ENCODE measurements around the gene SLC35A2.

Gene SLC35A2

DNA sequence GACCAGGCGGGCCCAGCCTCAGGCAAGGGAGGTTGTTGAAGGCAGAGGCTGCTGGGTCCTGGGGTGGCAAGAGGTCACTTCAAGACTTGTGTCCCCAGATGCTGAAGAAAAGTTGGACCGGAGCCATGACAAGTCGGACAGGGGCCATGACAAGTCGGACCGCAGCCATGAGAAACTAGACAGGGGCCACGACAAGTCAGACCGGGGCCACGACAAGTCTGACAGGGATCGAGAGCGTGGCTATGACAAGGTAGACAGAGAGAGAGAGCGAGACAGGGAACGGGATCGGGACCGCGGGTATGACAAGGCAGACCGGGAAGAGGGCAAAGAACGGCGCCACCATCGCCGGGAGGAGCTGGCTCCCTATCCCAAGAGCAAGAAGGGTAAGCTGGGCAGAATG, 9.3 kb downstream of the SLC35A2 start:
- Histone ChIP-seq H3K36me3 (ENCODE audit: insufficient read depth, low read length) (no peaks in the 10 kb centered on the region), H3K27ac (ENCODE audit: low read depth, low read length) (no peak overlapping the region), H3K4me3 (ENCODE audit: low read depth, low read length) (no peak overlapping the region), H3K27me3 (ENCODE audit: insufficient read depth, low read length) (no peaks in the 10 kb centered on the region), H3K79me2 (ENCODE audit: control insufficient read depth, insufficient read depth, low read length, unreplicated experiment) (peaks cover 16% of the 10 kb centered on the region), H3K4me1 (ENCODE audit: control insufficient read depth, insufficient read depth, low read length, unreplicated experiment) (no peaks in the 10 kb centered on the region), H2AFZ (ENCODE audit: low read length, unreplicated experiment) (no peak overlapping the region)

DNA sequence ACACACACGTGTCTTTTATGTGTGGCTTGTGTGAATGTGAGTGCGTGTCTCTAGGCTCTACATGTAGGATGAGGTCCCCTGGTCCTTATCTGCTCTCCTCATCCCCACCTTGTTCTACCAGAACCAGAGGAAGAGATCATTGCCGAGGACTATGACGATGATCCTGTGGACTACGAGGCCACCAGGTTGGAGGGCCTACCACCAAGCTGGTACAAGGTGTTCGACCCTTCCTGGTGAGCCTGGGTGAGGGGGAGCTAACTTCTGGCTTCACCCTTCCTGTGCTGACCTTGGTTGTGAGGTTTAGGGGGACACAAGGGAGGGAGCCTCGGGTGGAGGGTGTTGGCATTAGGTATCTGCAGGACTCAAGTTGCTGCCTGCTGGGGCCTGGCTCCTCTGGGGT, 10.4 kb downstream of the SLC35A2 start:
- Histone ChIP-seq H3K4me1 (ENCODE audit: control insufficient read depth, insufficient read depth, low read length, unreplicated experiment) (peaks cover 3% of the 10 kb centered on the region), H2AFZ (ENCODE audit: low read length, unreplicated experiment) (no peak overlapping the region), H3K4me3 (ENCODE audit: low read depth, low read length) (no peak overlapping the region), H3K27me3 (ENCODE audit: insufficient read depth, low read length) (no peaks in the 10 kb centered on the region), H3K79me2 (ENCODE audit: control insufficient read depth, insufficient read depth, low read length, unreplicated experiment) (peaks cover 25% of the 10 kb centered on the region), H3K27ac (ENCODE audit: low read depth, low read length) (no peak overlapping the region), H3K36me3 (ENCODE audit: insufficient read depth, low read length) (no peaks in the 10 kb centered on the region)

DNA sequence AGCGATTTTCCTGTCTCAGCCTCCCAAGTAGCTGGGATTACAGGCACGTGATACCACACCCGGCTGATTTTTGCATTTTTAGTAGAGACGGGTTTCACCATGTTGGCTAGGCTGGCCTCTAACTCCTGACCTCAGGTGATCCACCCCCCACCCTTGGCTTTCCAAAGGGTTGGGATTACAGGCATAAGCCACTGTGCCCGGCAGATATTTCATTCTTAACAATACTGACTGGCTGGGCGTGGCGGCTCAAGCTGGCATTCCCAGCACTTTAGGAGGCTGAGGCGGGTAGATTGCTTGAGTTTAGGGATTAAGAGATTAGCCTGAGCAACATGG, 12.4 kb downstream of the SLC35A2 start:
- Histone ChIP-seq H2AFZ (ENCODE audit: low read length, unreplicated experiment) (no peak overlapping the region), H3K4me3 (ENCODE audit: low read depth, low read length) (no peak overlapping the region), H3K36me3 (ENCODE audit: insufficient read depth, low read length) (no peaks in the 10 kb centered on the region), H3K4me1 (ENCODE audit: control insufficient read depth, insufficient read depth, low read length, unreplicated experiment) (peaks cover 3% of the 10 kb centered on the region), H3K27me3 (ENCODE audit: insufficient read depth, low read length) (no peaks in the 10 kb centered on the region), H3K79me2 (ENCODE audit: control insufficient read depth, insufficient read depth, low read length, unreplicated experiment) (peaks cover 33% of the 10 kb centered on the region), H3K27ac (ENCODE audit: low read depth, low read length) (no peak overlapping the region)

DNA sequence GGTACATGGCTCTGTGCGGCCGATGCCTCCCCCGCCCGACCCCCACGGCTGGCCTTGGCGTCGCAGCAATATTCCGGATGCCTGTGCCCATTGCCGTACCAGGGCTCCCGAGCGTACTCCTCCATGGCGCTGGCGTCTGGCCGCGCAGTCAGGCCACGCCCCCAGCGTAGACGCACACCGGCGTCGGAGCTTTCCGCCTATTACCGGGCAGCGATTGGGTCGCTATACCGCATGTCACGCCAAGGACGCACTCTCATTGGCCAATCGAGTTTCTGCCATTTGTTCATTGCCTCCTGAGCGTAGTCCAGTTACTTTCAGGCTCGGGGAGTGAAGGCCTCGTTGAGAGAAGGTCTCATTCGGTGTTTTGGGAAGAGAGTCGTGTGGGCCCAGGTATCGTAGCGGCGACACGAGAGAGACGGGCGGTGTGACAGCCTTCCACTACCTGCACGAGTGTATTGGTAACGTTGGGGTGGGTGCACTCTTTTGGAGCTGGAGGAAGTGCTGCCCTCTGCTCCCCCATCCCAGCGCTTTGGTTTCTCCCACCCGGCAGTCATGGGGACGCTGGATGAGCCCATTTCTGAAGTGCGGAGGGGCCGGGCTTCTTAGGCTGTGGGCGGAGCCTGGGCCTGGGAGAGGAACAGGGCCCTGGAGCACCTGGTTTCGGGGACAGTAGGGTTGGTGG, 13.7 kb downstream of the SLC35A2 start, which contains the start of the genes PQBP1 and TIMM17B:
Gene PQBP1 (plus strand): TSS at position 306 of the 682 bp plus-strand sequence. CDS start 580 bp downstream, outside the sequence.
Gene TIMM17B (minus strand): TSS at position 144 of the 682 bp plus-strand sequence. CDS start 19 bp downstream, at position 125.
- peak within 1 kb of the TSS; percentile 36 for H2AFZ ChIP-seq (ENCODE audit: low read length, unreplicated experiment)

DNA sequence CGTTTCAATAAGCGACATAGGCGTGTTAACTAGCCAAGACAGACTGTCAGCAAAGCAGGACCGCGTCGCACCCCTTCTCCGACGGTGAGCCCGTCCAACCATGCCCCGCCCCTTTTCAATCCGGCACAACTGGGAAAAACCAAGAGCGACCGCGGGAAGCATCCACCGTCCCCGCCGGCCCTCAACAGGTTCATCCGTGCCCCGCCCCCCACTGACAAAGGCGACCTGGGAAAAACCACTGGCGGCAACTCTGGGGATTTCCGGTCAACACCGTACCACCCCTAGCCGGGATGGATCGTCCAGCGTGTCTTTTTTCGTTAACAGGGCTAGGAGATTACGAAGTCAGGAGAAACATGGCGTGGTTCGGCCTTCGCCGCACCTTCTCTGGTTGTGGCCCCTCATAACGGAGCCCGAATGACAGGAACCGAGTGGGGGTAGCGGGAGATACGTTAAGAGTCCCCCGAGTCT, 14.3 kb downstream of the SLC35A2 start:
- no peaks in the 10 kb centered on the region for H3K27me3 ChIP-seq (ENCODE audit: insufficient read depth, low read length)
- peak overlapping the region; percentile 93 for H3K27ac ChIP-seq (ENCODE audit: low read depth, low read length)
- H3K4me1 ChIP-seq (ENCODE audit: control insufficient read depth, insufficient read depth, low read length, unreplicated experiment): peaks cover 3% of the 10 kb centered on the region
- H3K36me3 ChIP-seq (ENCODE audit: insufficient read depth, low read length): no peaks in the 10 kb centered on the region
- H2AFZ ChIP-seq (ENCODE audit: low read length, unreplicated experiment): peak overlapping the region; percentile 36
- H3K4me3 ChIP-seq (ENCODE audit: low read depth, low read length): peak overlapping the region; percentile 89
- H3K79me2 ChIP-seq (ENCODE audit: control insufficient read depth, insufficient read depth, low read length, unreplicated experiment): peaks cover 33% of the 10 kb centered on the region

More for the DNA sequence above, 13.7 kb downstream of the SLC35A2 start, which contains the start of the genes PQBP1 and TIMM17B:
- Histone ChIP-seq H3K4me1 (ENCODE audit: control insufficient read depth, insufficient read depth, low read length, unreplicated experiment) (peaks cover 3% of the 10 kb centered on the region), H3K4me3 (ENCODE audit: low read depth, low read length) (peak within 1 kb of the TSS; percentile 89), H3K27me3 (ENCODE audit: insufficient read depth, low read length) (no peaks in the 10 kb centered on the region), H3K79me2 (ENCODE audit: control insufficient read depth, insufficient read depth, low read length, unreplicated experiment) (peaks cover 33% of the 10 kb centered on the region), H3K27ac (ENCODE audit: low read depth, low read length) (peak within 1 kb of the TSS; percentile 93), H3K36me3 (ENCODE audit: insufficient read depth, low read length) (no peaks in the 10 kb centered on the region)

DNA sequence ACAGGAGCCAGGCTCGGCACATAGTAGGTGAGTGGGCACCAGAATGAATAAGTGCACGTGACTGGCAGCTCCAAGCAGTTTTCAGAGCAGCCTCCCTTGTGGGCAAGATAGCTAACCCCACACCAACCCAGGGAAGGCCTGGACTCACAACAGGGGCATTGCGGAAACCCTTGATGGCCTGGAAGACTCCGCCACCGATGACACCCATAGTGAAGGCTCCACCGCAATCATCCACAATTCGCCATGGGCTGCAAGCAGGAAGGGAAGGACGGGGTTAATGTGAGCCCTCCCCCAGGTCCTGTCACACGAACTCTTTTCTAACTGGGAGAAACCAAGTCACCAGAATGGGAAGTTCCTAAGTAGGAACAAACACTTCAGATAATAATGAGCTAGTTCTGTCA, 14.8 kb downstream of the SLC35A2 start:
- peaks cover 33% of the 10 kb centered on the region for H3K79me2 ChIP-seq (ENCODE audit: control insufficient read depth, insufficient read depth, low read length, unreplicated experiment)
- no peak overlapping the region for H2AFZ ChIP-seq (ENCODE audit: low read length, unreplicated experiment)
- peaks cover 6% of the 10 kb centered on the region for H3K4me1 ChIP-seq (ENCODE audit: control insufficient read depth, insufficient read depth, low read length, unreplicated experiment)
- peak overlapping the region; percentile 89 for H3K4me3 ChIP-seq (ENCODE audit: low read depth, low read length)
- peak overlapping the region; percentile 93 for H3K27ac ChIP-seq (ENCODE audit: low read depth, low read length)
- no peaks in the 10 kb centered on the region for H3K36me3 ChIP-seq (ENCODE audit: insufficient read depth, low read length)
- no peaks in the 10 kb centered on the region for H3K27me3 ChIP-seq (ENCODE audit: insufficient read depth, low read length)

DNA sequence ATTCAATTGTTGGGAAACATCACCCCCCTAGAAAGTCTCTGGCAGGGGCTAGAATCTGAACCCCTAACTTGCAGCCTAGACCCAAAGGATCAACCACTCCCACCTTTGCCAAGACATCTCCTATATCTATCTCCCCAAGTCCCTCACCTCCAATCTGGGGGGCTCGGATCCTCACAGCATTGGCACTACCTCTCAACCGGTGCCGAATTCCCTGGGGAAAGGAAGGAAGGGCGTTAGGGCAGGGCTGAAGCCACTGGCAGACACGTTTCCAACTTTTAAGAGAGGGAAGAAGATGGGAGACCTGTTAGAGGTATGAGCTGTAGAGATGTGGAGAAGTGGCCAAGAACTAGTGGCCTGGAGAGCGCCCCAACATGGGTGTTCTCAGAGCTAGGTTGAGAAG, 16.6 kb downstream of the SLC35A2 start:
- Histone ChIP-seq H3K4me3 (ENCODE audit: low read depth, low read length) (no peak overlapping the region), H3K27me3 (ENCODE audit: insufficient read depth, low read length) (no peaks in the 10 kb centered on the region), H3K36me3 (ENCODE audit: insufficient read depth, low read length) (no peaks in the 10 kb centered on the region), H3K79me2 (ENCODE audit: control insufficient read depth, insufficient read depth, low read length, unreplicated experiment) (peaks cover 26% of the 10 kb centered on the region), H3K27ac (ENCODE audit: low read depth, low read length) (no peak overlapping the region), H3K4me1 (ENCODE audit: control insufficient read depth, insufficient read depth, low read length, unreplicated experiment) (peaks cover 6% of the 10 kb centered on the region), H2AFZ (ENCODE audit: low read length, unreplicated experiment) (no peak overlapping the region)

DNA sequence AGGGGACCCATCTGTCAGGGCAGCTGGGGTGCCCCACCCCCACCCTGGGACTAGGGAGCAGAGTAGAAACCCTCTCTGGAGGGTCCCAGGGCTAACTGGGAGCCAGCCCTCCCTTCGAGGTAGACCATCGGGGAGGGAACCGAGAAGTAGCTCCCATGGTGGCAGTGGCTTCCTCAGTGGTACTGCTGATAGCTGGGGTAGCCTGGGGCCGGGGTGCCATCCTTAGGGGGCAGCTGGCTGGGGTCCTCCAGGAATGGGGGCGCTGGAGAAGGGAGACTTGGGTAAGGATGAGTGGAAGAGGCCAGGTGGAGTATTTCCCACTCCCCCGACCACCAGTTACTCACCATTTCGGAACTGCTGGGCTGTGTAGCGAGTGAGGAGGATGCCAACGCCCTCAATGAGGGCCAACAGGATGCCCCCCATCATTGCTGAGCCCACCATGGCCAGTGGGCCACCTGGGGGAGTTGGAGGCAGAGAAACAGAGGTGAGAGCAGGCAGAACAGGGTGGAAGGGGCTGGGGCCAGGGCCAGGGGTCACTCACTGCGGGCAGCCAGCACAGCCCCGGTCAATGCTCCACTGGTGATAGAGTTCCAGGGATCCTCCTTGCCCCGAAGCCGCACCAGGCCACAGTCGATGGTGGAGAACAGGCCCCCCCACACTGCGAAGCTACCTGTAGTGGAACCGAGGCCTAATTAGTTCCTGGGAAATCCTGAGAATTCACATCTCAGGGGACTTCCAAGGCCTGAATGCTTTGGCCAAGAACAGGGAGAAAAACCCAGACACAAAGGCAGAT, 17.7 kb downstream of the SLC35A2 start:
- Histone ChIP-seq H3K79me2 (ENCODE audit: control insufficient read depth, insufficient read depth, low read length, unreplicated experiment) (peaks cover 17% of the 10 kb centered on the region), H3K27ac (ENCODE audit: low read depth, low read length) (no peak overlapping the region), H3K36me3 (ENCODE audit: insufficient read depth, low read length) (no peaks in the 10 kb centered on the region), H2AFZ (ENCODE audit: low read length, unreplicated experiment) (no peak overlapping the region), H3K27me3 (ENCODE audit: insufficient read depth, low read length) (no peaks in the 10 kb centered on the region), H3K4me3 (ENCODE audit: low read depth, low read length) (no peak overlapping the region), H3K4me1 (ENCODE audit: control insufficient read depth, insufficient read depth, low read length, unreplicated experiment) (peaks cover 6% of the 10 kb centered on the region)

DNA sequence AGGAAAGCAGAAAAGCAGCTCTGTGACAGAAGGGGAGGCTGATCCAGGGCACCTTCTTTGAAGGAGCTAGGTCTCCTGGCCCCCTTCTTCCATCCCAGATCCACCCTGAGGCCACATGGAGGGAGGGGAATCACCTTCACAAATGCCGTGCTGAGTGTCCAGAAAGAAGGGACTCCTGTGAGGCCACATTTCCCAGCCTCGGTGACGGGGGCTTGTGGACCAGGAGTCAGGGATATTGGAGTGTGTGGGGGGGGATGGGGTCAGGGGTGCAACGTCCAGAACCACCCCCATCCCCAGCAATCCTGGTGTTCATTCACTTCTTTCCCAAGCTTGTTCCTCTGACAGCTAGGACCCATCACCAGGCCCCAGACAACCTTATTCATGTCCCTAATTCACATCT, 18.6 kb downstream of the SLC35A2 start:
- H3K27me3 ChIP-seq (ENCODE audit: insufficient read depth, low read length): no peaks in the 10 kb centered on the region
- peaks cover 17% of the 10 kb centered on the region for H3K79me2 ChIP-seq (ENCODE audit: control insufficient read depth, insufficient read depth, low read length, unreplicated experiment)
- no peak overlapping the region for H2AFZ ChIP-seq (ENCODE audit: low read length, unreplicated experiment)
- H3K27ac ChIP-seq (ENCODE audit: low read depth, low read length): no peak overlapping the region
- no peaks in the 10 kb centered on the region for H3K36me3 ChIP-seq (ENCODE audit: insufficient read depth, low read length)
- peaks cover 6% of the 10 kb centered on the region for H3K4me1 ChIP-seq (ENCODE audit: control insufficient read depth, insufficient read depth, low read length, unreplicated experiment)
- no peak overlapping the region for H3K4me3 ChIP-seq (ENCODE audit: low read depth, low read length)

DNA sequence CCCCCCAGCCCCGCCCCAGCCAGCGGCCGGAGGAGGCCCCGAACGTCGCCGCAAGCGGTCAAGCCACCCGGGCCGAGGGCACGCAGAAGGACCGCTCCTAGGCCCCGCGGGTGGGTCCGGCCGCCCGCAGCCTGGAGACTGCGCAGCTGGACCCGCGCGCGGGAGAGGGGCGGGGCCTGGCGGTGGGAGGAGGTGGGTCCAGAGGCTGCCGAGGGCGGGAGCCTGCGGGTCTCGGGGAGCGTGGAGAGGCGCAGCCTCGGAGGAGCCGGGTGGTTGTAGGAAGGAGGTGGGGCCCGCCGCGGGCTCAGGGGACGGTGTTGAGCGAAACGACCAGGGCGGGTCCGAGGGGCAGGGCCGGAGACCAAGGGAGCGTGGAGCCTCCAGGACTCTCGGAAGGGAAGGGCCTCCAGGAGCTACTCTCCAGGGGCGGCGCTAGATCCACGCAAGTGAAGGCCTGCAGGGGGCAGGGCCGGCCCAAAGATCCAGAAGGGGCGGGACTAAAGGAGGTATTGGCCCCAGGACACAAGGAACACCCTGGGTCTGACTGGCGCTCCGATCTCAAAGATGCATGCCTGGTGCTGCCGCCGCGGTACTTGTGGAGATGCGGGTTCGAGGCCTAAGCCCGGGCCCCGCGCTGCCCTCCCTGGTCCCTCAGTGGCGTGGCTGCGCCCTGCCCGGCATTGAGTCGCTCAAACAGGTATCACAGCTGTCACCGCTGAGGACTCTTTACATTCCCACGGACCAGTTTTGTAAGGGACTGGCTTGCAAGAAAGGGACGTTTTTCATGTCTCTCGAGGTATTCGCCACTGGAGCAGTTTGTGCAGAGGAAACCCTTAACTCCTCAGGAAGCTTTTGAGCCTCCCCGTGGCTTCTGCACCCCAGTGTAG, 19.8 kb downstream of the SLC35A2 start:
- Histone ChIP-seq H3K4me3 (ENCODE audit: low read depth, low read length) (peak overlapping the region; percentile 84), H3K27me3 (ENCODE audit: insufficient read depth, low read length) (no peaks in the 10 kb centered on the region), H3K79me2 (ENCODE audit: control insufficient read depth, insufficient read depth, low read length, unreplicated experiment) (peaks cover 13% of the 10 kb centered on the region), H3K27ac (ENCODE audit: low read depth, low read length) (no peak overlapping the region), H3K36me3 (ENCODE audit: insufficient read depth, low read length) (no peaks in the 10 kb centered on the region), H3K4me1 (ENCODE audit: control insufficient read depth, insufficient read depth, low read length, unreplicated experiment) (peaks cover 5% of the 10 kb centered on the region), H2AFZ (ENCODE audit: low read length, unreplicated experiment) (peak overlapping the region; percentile 25)
